CD4-positive, alpha-beta T cell (primary cell): ENCODE measurements around the gene SLC22A7. TPM values are rescaled to one million over a fixed set of nuclear protein-coding genes. Genes with fewer than 3 reads are reported as not detected.

Experiments used
- ATAC-seq: fragments of 200-7000 bp; cut with Tn5 transposase; one replicate; pipeline ENCODE4 v1.10.0; 2022; ENCODE audit warnings: mild to moderate bottlenecking; ENCODE audit not compliant: poor library complexity
- CTCF ChIA-PET: fragments of 350-600 bp; sonication (Branson Sonifier 250); formaldehyde crosslinking; loops from one replicate; lab custom pipeline; 2021; ENCODE audit warnings: antibody characterized with exemption, inconsistent platforms; lab: Charles Lee
- POLR2A ChIA-PET: fragments of 350-600 bp; sonication (Branson Sonifier 250); formaldehyde crosslinking; loops from one replicate; lab custom pipeline; 2021; ENCODE audit warnings: antibody characterized with exemption, inconsistent platforms; lab: Charles Lee
- DNase-seq, 14 experiments: peaks; one replicate each; pipeline ENCODE4 v3.0.0-alpha.2; 2013 to 2020; ENCODE audit warnings: mixed read lengths in 2 of 14
- H3K27ac ChIP-seq, 2 donors: one replicate each; pipeline versions ENCODE4 v1.5.1 to v1.7.0; 2013; ENCODE audit warnings: low read length in 2 of 2, low read depth in 1 of 2, mild to moderate bottlenecking in 1 of 2
- H3K27me3 ChIP-seq, 2 experiments: 1 replicate in 1 of 2; 2 replicates in 1 of 2; pipeline versions ENCODE4 v1.6.1 to v1.7.0; 2013; ENCODE audit warnings: low read length in 2 of 2, control low read depth in 1 of 2, mild to moderate bottlenecking in 1 of 2, moderate library complexity in 1 of 2; ENCODE audit not compliant: insufficient read depth in 2 of 2, control insufficient read depth in 1 of 2
- H3K36me3 ChIP-seq: one replicate; pipeline ENCODE4 v1.6.1; 2013; ENCODE audit warnings: low read length, control low read depth; ENCODE audit not compliant: insufficient read depth
- H3K4me1 ChIP-seq: one replicate; pipeline ENCODE4 v1.6.1; 2013; ENCODE audit warnings: low read length, control low read depth; ENCODE audit not compliant: insufficient read depth
- H3K4me3 ChIP-seq: one replicate; pipeline ENCODE4 v1.5.1; 2013; ENCODE audit warnings: mild to moderate bottlenecking, low read length, moderate library complexity
- H3K9me3 ChIP-seq, 2 experiments: 1 replicate in 1 of 2; 2 replicates in 1 of 2; pipeline versions ENCODE4 v1.6.1 to v1.7.0; 2013; ENCODE audit warnings: low read length in 2 of 2, mild to moderate bottlenecking in 2 of 2, control low read depth in 1 of 2, moderate library complexity in 1 of 2; ENCODE audit not compliant: control insufficient read depth in 1 of 2, insufficient read depth in 1 of 2
- H3K27ac Mint-ChIP-seq: one replicate; pipeline ENCODE4 v1.8.0; 2020; ENCODE audit warnings: mixed read lengths
- H3K27me3 Mint-ChIP-seq: one replicate; pipeline ENCODE4 v1.8.0; 2021; ENCODE audit warnings: mixed read lengths
- H3K36me3 Mint-ChIP-seq: one replicate; pipeline ENCODE4 v1.8.0; 2021; ENCODE audit warnings: low read depth, mixed read lengths
- H3K4me1 Mint-ChIP-seq: one replicate; pipeline ENCODE4 v1.8.0; 2021; ENCODE audit warnings: low read depth, mixed read lengths
- H3K4me3 Mint-ChIP-seq: one replicate; pipeline ENCODE4 v1.8.0; 2020; ENCODE audit warnings: mild to moderate bottlenecking, mixed read lengths
- H3K9me3 Mint-ChIP-seq: one replicate; pipeline ENCODE4 v1.8.0; 2020; ENCODE audit warnings: mixed read lengths
- CTCF ChIP-seq: fragments of 200-600 bp; IDR thresholded peaks from one replicate; pipeline ENCODE4 v1.8.0; 2022; ENCODE audit warnings: antibody characterized with exemption, mild to moderate bottlenecking
- intact Hi-C, 2 experiments: fragments of 100-400 bp; cut with DNase I in 1 of 2; cut with micrococcal nuclease in 1 of 2; formaldehyde crosslinking; loops; one replicate each; pipeline versions ENCODE4 v1.15.1 to v1.9.0; 2023 to 2025; cut with DNase I, micrococcal nuclease
- total RNA-seq, 174 experiments: library from RNA in 2 of 174; stranded (reverse) in 2 of 174; gene quantifications; one replicate each; pipeline ENCODE4 v1.2.3 and lab custom pipeline; 2021 to 2026

Gene SLC22A7
- total RNA-seq, 2 experiments from 2014 or later, result not detected

- no peak for TF ChIP-seq CTCF
- H3K4me3 Mint-ChIP-seq, result no peak overlapping the region
- ChIA-PET CTCF (interaction anchor here (0.7 to 1.5 kb wide), 2 partner anchors 26 to 31 kb away, joined by 3 read pairs; partner anchors contain the start of gene DNPH1), POLR2A (no interaction called here)
- H3K36me3 Mint-ChIP-seq, result no peaks in the 10 kb centered on the region
- no peak overlapping the region for H3K27ac Mint-ChIP-seq
- no peaks in the 10 kb centered on the region for H3K9me3 Mint-ChIP-seq
- H3K27ac ChIP-seq, result no peak overlapping the region
- H3K4me1 ChIP-seq, result peaks cover 5% of the 10 kb centered on the region
- DNase-seq (no peak), ATAC-seq (no peak)
- H3K4me1 Mint-ChIP-seq, result peaks cover 7% of the 10 kb centered on the region
- H3K9me3 ChIP-seq, result no peaks in the 10 kb centered on the region
- intact Hi-C loops, result no loop called here
- H3K27me3 ChIP-seq, result peaks cover 0 to 11% of the 10 kb centered on the region in 2 experiments
- no peak overlapping the region for H3K4me3 ChIP-seq
- no peaks in the 10 kb centered on the region for H3K36me3 ChIP-seq
- peaks cover 44% of the 10 kb centered on the region for H3K27me3 Mint-ChIP-seq
Observed at GRCh38 chr6:43255408-43256054, 42.5 kb upstream of the SLC22A7 start.

GRCh38 chr6:43256670-43257366 is 41.2 kb upstream of the SLC22A7 start:
- H3K4me3 Mint-ChIP-seq, result no peak overlapping the region
- ChIA-PET POLR2A (interaction anchor here (0.6 kb wide), 1 partner anchor 28 kb away, joined by 3 read pairs; the partner anchor contains the start of gene DNPH1), CTCF (no interaction called here)
- no peak overlapping the region for H3K27ac Mint-ChIP-seq
- Histone ChIP-seq H3K27me3 (peaks cover 0 to 7% of the 10 kb centered on the region in 2 experiments), H3K36me3 (no peaks in the 10 kb centered on the region), H3K4me3 (no peak overlapping the region), H3K27ac (no peak overlapping the region), H3K4me1 (no peaks in the 10 kb centered on the region), H3K9me3 (no peaks in the 10 kb centered on the region)
- H3K9me3 Mint-ChIP-seq, result no peaks in the 10 kb centered on the region
- DNase-seq (no peak), ATAC-seq (no peak)
- no peaks in the 10 kb centered on the region for H3K4me1 Mint-ChIP-seq
- TF ChIP-seq CTCF, result no peak
- intact Hi-C loops, result no loop called here
- H3K27me3 Mint-ChIP-seq, result peaks cover 31% of the 10 kb centered on the region
- H3K36me3 Mint-ChIP-seq, result no peaks in the 10 kb centered on the region

- Mint-ChIP-seq H3K4me1 (no peaks in the 10 kb centered on the region), H3K36me3 (no peaks in the 10 kb centered on the region), H3K4me3 (no peak overlapping the region), H3K9me3 (no peaks in the 10 kb centered on the region), H3K27ac (no peak overlapping the region), H3K27me3 (peaks cover 29% of the 10 kb centered on the region)
- no peak for DNase-seq
- Histone ChIP-seq H3K27ac (no peak overlapping the region), H3K9me3 (no peaks in the 10 kb centered on the region), H3K4me3 (no peak overlapping the region), H3K4me1 (no peaks in the 10 kb centered on the region), H3K36me3 (no peaks in the 10 kb centered on the region), H3K27me3 (peaks cover 0 to 4% of the 10 kb centered on the region in 2 experiments)
- TF ChIP-seq CTCF, result no peak
- ATAC-seq, result no peak
- CTCF ChIA-PET, result no interaction called here
- POLR2A ChIA-PET, result no interaction called here
- intact Hi-C loops, result no loop called here
Observed at GRCh38 chr6:43257367-43258145, 40.5 kb upstream of the SLC22A7 start.
